GM23338 (cell line): ENCODE results near the gene MTREX. TPM values are rescaled to one million over a fixed set of nuclear protein-coding genes. Genes with fewer than 3 reads are reported as not detected.

Source experiments
- ATAC-seq: fragments of 200-7000 bp; cut with Tn5 transposase; 3 replicates; pipeline ENCODE4 v1.9.1; 2020
- DNase-seq: peaks from one replicate; pipeline ENCODE4 v3.0.0-alpha.2; 2015; ENCODE audit warnings: low spot score
- H2AFZ ChIP-seq: fragments of 200-600 bp; sonication (generic); 2 replicates; pipeline ENCODE4 v1.8.0; 2016; ENCODE audit warnings: antibody characterized with exemption, mild to moderate bottlenecking, moderate library complexity
- H3F3A ChIP-seq: fragments of 200-600 bp; sonication (generic); replicated peaks from 2 replicates; pipeline ENCODE4 v1.8.0; 2017; ENCODE audit warnings: antibody characterized with exemption, mixed run types, low read depth
- H3K27ac ChIP-seq: fragments of 200-600 bp; sonication (generic); 2 replicates; pipeline ENCODE4 v1.6.1; 2016; ENCODE audit warnings: low read depth
- H3K27me3 ChIP-seq: fragments of 200-600 bp; sonication (generic); 2 replicates; pipeline ENCODE4 v1.8.0; 2016; ENCODE audit warnings: mild to moderate bottlenecking, mixed run types, moderate library complexity; ENCODE audit not compliant: insufficient read depth
- H3K36me3 ChIP-seq: fragments of 200-600 bp; sonication (generic); 2 replicates; pipeline ENCODE4 v1.8.0; 2016; ENCODE audit warnings: mild to moderate bottlenecking; ENCODE audit not compliant: insufficient read depth
- H3K4me1 ChIP-seq: fragments of 200-600 bp; sonication (generic); 2 replicates; pipeline ENCODE4 v1.8.0; 2016; ENCODE audit warnings: mild to moderate bottlenecking, moderate library complexity; ENCODE audit not compliant: insufficient read depth
- H3K4me2 ChIP-seq: fragments of 200-600 bp; sonication (generic); 2 replicates; pipeline ENCODE4 v1.7.1; 2017; ENCODE audit warnings: mixed run types
- H3K4me3 ChIP-seq: fragments of 200-600 bp; sonication (generic); 2 replicates; pipeline ENCODE4 v1.6.1; 2016; ENCODE audit warnings: mixed run types
- H3K79me2 ChIP-seq: fragments of 200-600 bp; sonication (generic); replicated peaks from 2 replicates; pipeline ENCODE4 v1.8.0; 2017; ENCODE audit warnings: mild to moderate bottlenecking; ENCODE audit not compliant: insufficient read depth
- H3K9me2 ChIP-seq: fragments of 200-600 bp; sonication (generic); 2 replicates; pipeline ENCODE4 v1.8.0; 2017; ENCODE audit not compliant: insufficient read depth
- H4K20me1 ChIP-seq: fragments of 200-600 bp; sonication (generic); replicated peaks from 2 replicates; pipeline ENCODE4 v1.8.0; 2017; ENCODE audit warnings: mild to moderate bottlenecking; ENCODE audit not compliant: insufficient read depth
- H3K27ac Mint-ChIP-seq: 2 replicates; pipeline ENCODE4 v1.8.0; 2020; ENCODE audit warnings: inconsistent platforms, mild to moderate bottlenecking, moderate library complexity, mixed read lengths
- H3K27me3 Mint-ChIP-seq: 3 replicates; pipeline ENCODE4 v1.8.0; 2022; ENCODE audit warnings: low read depth, mild to moderate bottlenecking, moderate library complexity, mixed read lengths, inconsistent platforms; ENCODE audit not compliant: insufficient read depth, poor library complexity
- H3K36me3 Mint-ChIP-seq: 3 replicates; pipeline ENCODE4 v1.8.0; 2021; ENCODE audit warnings: low read depth, mild to moderate bottlenecking, inconsistent platforms, moderate library complexity, mixed read lengths
- H3K4me1 Mint-ChIP-seq: 3 replicates; pipeline ENCODE4 v1.8.0; 2020; ENCODE audit warnings: mild to moderate bottlenecking, inconsistent platforms, mixed read lengths
- H3K4me3 Mint-ChIP-seq: 3 replicates; pipeline ENCODE4 v1.8.0; 2021; ENCODE audit warnings: moderate library complexity, mild to moderate bottlenecking, inconsistent platforms, mixed read lengths
- H3K9me3 Mint-ChIP-seq: 3 replicates; pipeline ENCODE4 v1.8.0; 2020; ENCODE audit warnings: moderate library complexity, mild to moderate bottlenecking, inconsistent platforms, mixed read lengths
- CREB1 ChIP-seq: fragments of 250-450 bp; sonication (Bioruptor Pico); IDR thresholded peaks from 2 replicates; pipeline ENCODE4 v1.5.0; 2020; ENCODE audit warnings: low read depth, mild to moderate bottlenecking, moderate library complexity
- EZH2 ChIP-seq: fragments of 200-600 bp; sonication (generic); IDR thresholded peaks from one replicate; pipeline ENCODE4 v1.8.0; 2017; ENCODE audit warnings: antibody characterized with exemption, mild to moderate bottlenecking, low read depth; ENCODE audit not compliant: unreplicated experiment
- EZH2phosphoT487 ChIP-seq: fragments of 200-600 bp; sonication (generic); IDR thresholded peaks from one replicate; pipeline ENCODE4 v1.8.1; 2018; ENCODE audit warnings: antibody characterized with exemption; ENCODE audit not compliant: unreplicated experiment
- JUNB ChIP-seq: IDR thresholded peaks from one replicate; pipeline ENCODE4 v1.6.1; 2016; ENCODE audit warnings: antibody characterized with exemption; ENCODE audit not compliant: unreplicated experiment
- NANOG ChIP-seq: IDR thresholded peaks from 2 replicates; pipeline ENCODE4 v1.6.1; 2016; ENCODE audit warnings: antibody characterized with exemption, borderline replicate concordance
- POLR2AphosphoS5 ChIP-seq: IDR thresholded peaks from 2 replicates; pipeline ENCODE4 v1.6.1; 2016; ENCODE audit warnings: antibody characterized with exemption, low read depth
- STAT1 ChIP-seq: IDR thresholded peaks from one replicate; pipeline ENCODE4 v1.6.1; 2016; ENCODE audit warnings: antibody characterized with exemption; ENCODE audit not compliant: unreplicated experiment
- ZNF114 ChIP-seq: fragments of 250-450 bp; sonication (Bioruptor Pico); IDR thresholded peaks from 2 replicates; pipeline ENCODE4 v1.5.0; 2020; ENCODE audit warnings: mild to moderate bottlenecking, moderate library complexity
- ZNF331 ChIP-seq: fragments of 250-450 bp; sonication (Bioruptor Pico); IDR thresholded peaks from 2 replicates; pipeline ENCODE4 v1.5.0; 2020; ENCODE audit warnings: low read depth, mild to moderate bottlenecking, moderate library complexity
- polyA plus RNA-seq: library from polyadenylated mRNA; unstranded; fragments of >200 nt; fragmentation: Nextera tagmentation; extraction: Ambion mirVana; gene quantifications from 2 replicates; pipeline ENCODE4 v1.2.1, GENCODE V29; 2016
- total RNA-seq: library from RNA; depleted of rRNA; stranded (reverse); fragments of >200 nt; shearing (Covaris generic); gene quantifications from 2 replicates; pipeline ENCODE4 v1.2.3, GENCODE V29; 2014
- TF ChIP-seq, protein P1 (sequence below): IDR thresholded peaks from 2 replicates; pipeline ENCODE4 v1.6.1; 2016; ENCODE audit warnings: antibody characterized with exemption
- TF ChIP-seq, protein P2 (sequence below): IDR thresholded peaks from one replicate; pipeline ENCODE4 v1.6.1; 2018; ENCODE audit warnings: antibody characterized with exemption; ENCODE audit not compliant: unreplicated experiment
- TF ChIP-seq, protein P3 (sequence below), 2 experiments: fragments of 200-600 bp in 1 of 2; sonication (generic) in 1 of 2; conservative IDR thresholded peaks; 2 replicates each; pipeline versions ENCODE4 v1.5.1 to v1.6.1; 2016 to 2017; ENCODE audit warnings: antibody characterized with exemption in 2 of 2, low read depth in 2 of 2, mild to moderate bottlenecking in 2 of 2, moderate library complexity in 1 of 2

Gene MTREX
- total and polyA plus RNA-seq, 2 experiments from 2014 or later, result 47.5 to 94.9 TPM

DNA sequence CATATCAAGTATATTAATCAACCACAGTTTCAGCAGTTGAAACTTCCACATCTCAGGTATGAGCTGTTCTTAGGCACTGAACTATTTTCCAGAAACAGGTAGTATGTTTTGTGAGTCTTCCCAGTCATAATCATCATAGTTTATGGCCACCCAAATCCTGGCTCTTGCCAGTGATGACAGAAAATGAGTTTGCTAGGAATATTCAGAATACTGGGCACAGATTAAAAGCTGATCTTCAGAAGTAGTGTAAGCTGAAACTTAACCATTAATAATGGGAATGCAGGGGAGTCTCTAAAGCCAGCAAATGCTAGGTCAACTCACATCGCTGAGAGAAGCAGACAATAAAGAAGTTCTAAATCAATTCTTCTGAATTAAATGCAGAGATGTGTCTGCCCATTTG lies 162.5 kb downstream of the MTREX start:
- H3K79me2 ChIP-seq, result peaks cover 74% of the 10 kb centered on the region
- no peak for ATAC-seq
- no peaks in the 10 kb centered on the region for H3K9me2 ChIP-seq
- no peak overlapping the region for H3K4me2 ChIP-seq
- Mint-ChIP-seq H3K27me3 (no peaks in the 10 kb centered on the region), H3K4me1 (peaks cover 13% of the 10 kb centered on the region), H3K9me3 (no peaks in the 10 kb centered on the region), H3K4me3 (no peak overlapping the region), H3K36me3 (peaks cover 17% of the 10 kb centered on the region; the same call in 2 of the 3 replicates), H3K27ac (no peak overlapping the region)
- no peak overlapping the region for H2AFZ ChIP-seq
- no peak for DNase-seq
- H3K4me1 ChIP-seq, result 0 out of 2 replicates have a peak, but pooled peaks cover 11% of the 10 kb centered on the region
- H3F3A ChIP-seq, result no peaks in the 10 kb centered on the region
- no peak for TF ChIP-seq POLR2AphosphoS5
- TF ChIP-seq EZH2phosphoT487, result no peak
- no peak for TF ChIP-seq ZNF331 (CRISPR knock-in tag)
- no peak overlapping the region for H3K27ac ChIP-seq
- H3K36me3 ChIP-seq, result no peaks in the 10 kb centered on the region
- H4K20me1 ChIP-seq, result no peaks in the 10 kb centered on the region
- no peak overlapping the region for H3K4me3 ChIP-seq
- no peaks in the 10 kb centered on the region for H3K27me3 ChIP-seq

DNA sequence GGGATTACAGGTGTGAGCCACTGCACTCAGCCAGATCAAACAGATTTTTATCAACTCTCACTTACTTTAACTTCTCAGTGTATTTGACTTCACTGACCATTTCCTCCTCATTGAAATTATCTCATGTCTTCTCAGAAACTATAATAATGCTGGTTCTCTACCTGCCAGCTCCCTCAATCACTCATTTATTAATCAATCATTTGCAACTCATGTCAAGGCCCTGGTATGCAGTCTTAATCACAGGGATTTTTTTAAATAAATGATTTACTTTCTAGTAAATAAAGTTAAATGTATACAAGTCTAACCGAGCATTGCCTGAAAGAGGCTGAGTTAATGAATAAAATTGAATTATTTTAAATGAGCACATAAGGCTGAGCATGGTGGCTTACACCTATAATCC lies 163.7 kb downstream of the MTREX start:
- Mint-ChIP-seq H3K4me3 (no peak overlapping the region), H3K4me1 (peaks cover 23% of the 10 kb centered on the region), H3K27ac (no peak overlapping the region), H3K9me3 (no peaks in the 10 kb centered on the region), H3K27me3 (no peaks in the 10 kb centered on the region), H3K36me3 (peaks cover 8% of the 10 kb centered on the region; the same call in 2 of the 3 replicates)
- Histone ChIP-seq H3K4me1 (0 out of 2 replicates have a peak, but pooled peaks cover 20% of the 10 kb centered on the region), H4K20me1 (no peaks in the 10 kb centered on the region), H3K4me2 (no peak overlapping the region), H3K27me3 (no peaks in the 10 kb centered on the region), H3K27ac (no peak overlapping the region), H3K4me3 (no peak overlapping the region), H3K79me2 (peaks cover 81% of the 10 kb centered on the region), H3F3A (no peaks in the 10 kb centered on the region), H2AFZ (no peak overlapping the region), H3K36me3 (no peaks in the 10 kb centered on the region), H3K9me2 (no peaks in the 10 kb centered on the region)
- DNase-seq (no peak), ATAC-seq (no peak)
- TF ChIP-seq STAT1 (no peak), ZNF114 (CRISPR knock-in tag) (no peak), EZH2phosphoT487 (no peak)

DNA sequence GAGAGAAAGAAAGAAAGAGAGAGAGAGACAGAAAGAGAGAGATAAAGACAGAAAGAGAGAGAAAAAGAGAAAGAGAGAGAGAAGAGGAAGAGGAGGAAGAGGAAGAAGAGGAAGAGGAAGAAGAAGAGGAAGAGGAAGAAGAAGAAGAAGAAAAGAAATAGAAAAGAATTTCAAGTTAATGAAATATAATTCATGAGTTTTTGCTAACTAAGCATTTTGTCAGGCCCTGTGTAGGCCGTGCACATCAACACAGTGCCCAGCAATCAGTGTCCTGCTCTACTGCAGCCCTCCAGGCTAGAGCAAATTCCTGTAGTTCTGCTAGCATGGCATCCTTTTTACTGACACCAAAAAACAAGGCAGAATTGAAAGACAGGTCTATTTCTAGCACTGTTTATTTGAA lies 164.9 kb downstream of the MTREX start:
- no peak for DNase-seq
- Mint-ChIP-seq H3K4me1 (peaks cover 27% of the 10 kb centered on the region), H3K9me3 (no peaks in the 10 kb centered on the region), H3K4me3 (no peak overlapping the region), H3K27ac (no peak overlapping the region), H3K27me3 (no peaks in the 10 kb centered on the region), H3K36me3 (peaks cover 3% of the 10 kb centered on the region; the same call in 1 of the 3 replicates)
- Histone ChIP-seq H3K36me3 (no peaks in the 10 kb centered on the region), H3K9me2 (no peaks in the 10 kb centered on the region), H3K27ac (peak overlapping the region; percentile 11; the same call in 1 of the 2 replicates), H3K4me2 (no peak overlapping the region), H3F3A (no peaks in the 10 kb centered on the region), H3K27me3 (no peaks in the 10 kb centered on the region), H2AFZ (no peak overlapping the region), H3K4me3 (no peak overlapping the region), H4K20me1 (no peaks in the 10 kb centered on the region), H3K79me2 (peaks cover 88% of the 10 kb centered on the region), H3K4me1 (0 out of 2 replicates have a peak, but pooled peaks cover 20% of the 10 kb centered on the region)
- no peak; the same call in 2 of the 3 replicates for ATAC-seq
- no peak for TF ChIP-seq JUNB
- TF ChIP-seq, protein P1, sequence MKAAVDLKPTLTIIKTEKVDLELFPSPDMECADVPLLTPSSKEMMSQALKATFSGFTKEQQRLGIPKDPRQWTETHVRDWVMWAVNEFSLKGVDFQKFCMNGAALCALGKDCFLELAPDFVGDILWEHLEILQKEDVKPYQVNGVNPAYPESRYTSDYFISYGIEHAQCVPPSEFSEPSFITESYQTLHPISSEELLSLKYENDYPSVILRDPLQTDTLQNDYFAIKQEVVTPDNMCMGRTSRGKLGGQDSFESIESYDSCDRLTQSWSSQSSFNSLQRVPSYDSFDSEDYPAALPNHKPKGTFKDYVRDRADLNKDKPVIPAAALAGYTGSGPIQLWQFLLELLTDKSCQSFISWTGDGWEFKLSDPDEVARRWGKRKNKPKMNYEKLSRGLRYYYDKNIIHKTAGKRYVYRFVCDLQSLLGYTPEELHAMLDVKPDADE, result no peak
- TF ChIP-seq EZH2, result no peak
- TF ChIP-seq POLR2AphosphoS5, result no peak
- TF ChIP-seq ZNF114 (CRISPR knock-in tag), result no peak
- no peak for TF ChIP-seq ZNF331 (CRISPR knock-in tag)
- TF ChIP-seq STAT1, result no peak
- no peak for TF ChIP-seq NANOG
- no peak for TF ChIP-seq EZH2phosphoT487
- no peak for TF ChIP-seq CREB1 (CRISPR knock-in tag)
- TF ChIP-seq, protein P2, sequence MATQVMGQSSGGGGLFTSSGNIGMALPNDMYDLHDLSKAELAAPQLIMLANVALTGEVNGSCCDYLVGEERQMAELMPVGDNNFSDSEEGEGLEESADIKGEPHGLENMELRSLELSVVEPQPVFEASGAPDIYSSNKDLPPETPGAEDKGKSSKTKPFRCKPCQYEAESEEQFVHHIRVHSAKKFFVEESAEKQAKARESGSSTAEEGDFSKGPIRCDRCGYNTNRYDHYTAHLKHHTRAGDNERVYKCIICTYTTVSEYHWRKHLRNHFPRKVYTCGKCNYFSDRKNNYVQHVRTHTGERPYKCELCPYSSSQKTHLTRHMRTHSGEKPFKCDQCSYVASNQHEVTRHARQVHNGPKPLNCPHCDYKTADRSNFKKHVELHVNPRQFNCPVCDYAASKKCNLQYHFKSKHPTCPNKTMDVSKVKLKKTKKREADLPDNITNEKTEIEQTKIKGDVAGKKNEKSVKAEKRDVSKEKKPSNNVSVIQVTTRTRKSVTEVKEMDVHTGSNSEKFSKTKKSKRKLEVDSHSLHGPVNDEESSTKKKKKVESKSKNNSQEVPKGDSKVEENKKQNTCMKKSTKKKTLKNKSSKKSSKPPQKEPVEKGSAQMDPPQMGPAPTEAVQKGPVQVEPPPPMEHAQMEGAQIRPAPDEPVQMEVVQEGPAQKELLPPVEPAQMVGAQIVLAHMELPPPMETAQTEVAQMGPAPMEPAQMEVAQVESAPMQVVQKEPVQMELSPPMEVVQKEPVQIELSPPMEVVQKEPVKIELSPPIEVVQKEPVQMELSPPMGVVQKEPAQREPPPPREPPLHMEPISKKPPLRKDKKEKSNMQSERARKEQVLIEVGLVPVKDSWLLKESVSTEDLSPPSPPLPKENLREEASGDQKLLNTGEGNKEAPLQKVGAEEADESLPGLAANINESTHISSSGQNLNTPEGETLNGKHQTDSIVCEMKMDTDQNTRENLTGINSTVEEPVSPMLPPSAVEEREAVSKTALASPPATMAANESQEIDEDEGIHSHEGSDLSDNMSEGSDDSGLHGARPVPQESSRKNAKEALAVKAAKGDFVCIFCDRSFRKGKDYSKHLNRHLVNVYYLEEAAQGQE, result no peak
- TF ChIP-seq, protein P3, sequence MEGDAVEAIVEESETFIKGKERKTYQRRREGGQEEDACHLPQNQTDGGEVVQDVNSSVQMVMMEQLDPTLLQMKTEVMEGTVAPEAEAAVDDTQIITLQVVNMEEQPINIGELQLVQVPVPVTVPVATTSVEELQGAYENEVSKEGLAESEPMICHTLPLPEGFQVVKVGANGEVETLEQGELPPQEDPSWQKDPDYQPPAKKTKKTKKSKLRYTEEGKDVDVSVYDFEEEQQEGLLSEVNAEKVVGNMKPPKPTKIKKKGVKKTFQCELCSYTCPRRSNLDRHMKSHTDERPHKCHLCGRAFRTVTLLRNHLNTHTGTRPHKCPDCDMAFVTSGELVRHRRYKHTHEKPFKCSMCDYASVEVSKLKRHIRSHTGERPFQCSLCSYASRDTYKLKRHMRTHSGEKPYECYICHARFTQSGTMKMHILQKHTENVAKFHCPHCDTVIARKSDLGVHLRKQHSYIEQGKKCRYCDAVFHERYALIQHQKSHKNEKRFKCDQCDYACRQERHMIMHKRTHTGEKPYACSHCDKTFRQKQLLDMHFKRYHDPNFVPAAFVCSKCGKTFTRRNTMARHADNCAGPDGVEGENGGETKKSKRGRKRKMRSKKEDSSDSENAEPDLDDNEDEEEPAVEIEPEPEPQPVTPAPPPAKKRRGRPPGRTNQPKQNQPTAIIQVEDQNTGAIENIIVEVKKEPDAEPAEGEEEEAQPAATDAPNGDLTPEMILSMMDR (conservative IDR thresholded peaks at IDR 0.05; ENCODE audit: low read depth in 2 of 2), result no peak
